ENCODE measurements around the gene VPS13D. TPM values are rescaled to one million over a fixed set of nuclear protein-coding genes. Genes with fewer than 3 reads are reported as not detected.
A peak's percentile ranks its signal among the peaks of the same experiment; 100 is the strongest.

VPS13D gene
- total RNA-seq, 1 experiment from 2014 or later: 33.1 TPM

DNA sequence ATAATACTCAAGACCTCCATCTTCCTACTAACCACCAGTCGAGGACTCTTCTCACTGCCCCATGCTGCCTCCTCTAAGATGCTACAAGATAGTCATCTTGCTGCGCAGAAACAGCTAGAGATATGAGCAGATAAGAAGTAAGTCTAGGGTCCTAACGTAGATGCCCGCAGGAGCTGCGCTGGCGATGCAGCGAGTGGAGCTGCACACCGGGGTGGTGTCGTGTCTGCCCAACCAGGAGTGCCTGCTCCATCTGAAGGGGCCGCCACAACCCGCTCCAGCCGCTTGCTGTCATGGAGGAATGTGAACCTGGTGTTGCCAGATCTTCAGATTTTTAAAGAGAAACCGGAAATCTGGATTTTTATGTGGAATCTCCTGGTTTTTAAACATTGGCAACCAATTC lies 175.1 kb downstream of the VPS13D start:
- Histone ChIP-seq H3K27me3 (ENCODE audit: control insufficient read depth, insufficient read depth, low read length) (no peaks in the 10 kb centered on the region), H3K9me3 (ENCODE audit: control insufficient read depth, insufficient read depth, low read depth, low read length) (peaks cover 7% of the 10 kb centered on the region; the same call in 1 of the 2 replicates), H3K27ac (ENCODE audit: low read length) (no peak overlapping the region), H3K4me1 (ENCODE audit: control insufficient read depth, insufficient read depth, low read length) (peaks cover 7% of the 10 kb centered on the region; the same call in 1 of the 2 replicates), H3K4me3 (ENCODE audit: low read depth in 2 of 2, low read length in 2 of 2) (no peak overlapping the region), H3K36me3 (ENCODE audit: control insufficient read depth, insufficient read depth, low read length) (peaks cover 2% of the 10 kb centered on the region; the same call in 1 of the 2 replicates)
- ATAC-seq (no peak), DNase-seq (ENCODE audit: low read depth, low spot score) (no peak)
- intact Hi-C loops (cut with micrococcal nuclease; ENCODE audit: unreplicated experiment) (no loop called here), in situ Hi-C loops (cut with HindIII; ENCODE audit: low pct_unique_long_range_greater_than_20kb, low sequenced_read_pairs) (no loop called here)
- ChIA-PET CTCF (no interaction called here), POLR2A (no interaction called here)
- TF ChIP-seq SIN3A (IDR thresholded peaks at IDR 0.05; ENCODE audit: borderline replicate concordance, insufficient read depth, low read depth, low read length) (no peak), TCF7L2 (IDR thresholded peaks at IDR 0.05; ENCODE audit: low read depth, low read length) (no peak), POLR2AphosphoS5 (IDR thresholded peaks at IDR 0.05; ENCODE audit: low read depth, low read length) (no peak)
- TF ChIP-seq, protein P1, sequence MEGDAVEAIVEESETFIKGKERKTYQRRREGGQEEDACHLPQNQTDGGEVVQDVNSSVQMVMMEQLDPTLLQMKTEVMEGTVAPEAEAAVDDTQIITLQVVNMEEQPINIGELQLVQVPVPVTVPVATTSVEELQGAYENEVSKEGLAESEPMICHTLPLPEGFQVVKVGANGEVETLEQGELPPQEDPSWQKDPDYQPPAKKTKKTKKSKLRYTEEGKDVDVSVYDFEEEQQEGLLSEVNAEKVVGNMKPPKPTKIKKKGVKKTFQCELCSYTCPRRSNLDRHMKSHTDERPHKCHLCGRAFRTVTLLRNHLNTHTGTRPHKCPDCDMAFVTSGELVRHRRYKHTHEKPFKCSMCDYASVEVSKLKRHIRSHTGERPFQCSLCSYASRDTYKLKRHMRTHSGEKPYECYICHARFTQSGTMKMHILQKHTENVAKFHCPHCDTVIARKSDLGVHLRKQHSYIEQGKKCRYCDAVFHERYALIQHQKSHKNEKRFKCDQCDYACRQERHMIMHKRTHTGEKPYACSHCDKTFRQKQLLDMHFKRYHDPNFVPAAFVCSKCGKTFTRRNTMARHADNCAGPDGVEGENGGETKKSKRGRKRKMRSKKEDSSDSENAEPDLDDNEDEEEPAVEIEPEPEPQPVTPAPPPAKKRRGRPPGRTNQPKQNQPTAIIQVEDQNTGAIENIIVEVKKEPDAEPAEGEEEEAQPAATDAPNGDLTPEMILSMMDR (IDR thresholded peaks at IDR 0.05): no peak
- TF ChIP-seq, protein P2, sequence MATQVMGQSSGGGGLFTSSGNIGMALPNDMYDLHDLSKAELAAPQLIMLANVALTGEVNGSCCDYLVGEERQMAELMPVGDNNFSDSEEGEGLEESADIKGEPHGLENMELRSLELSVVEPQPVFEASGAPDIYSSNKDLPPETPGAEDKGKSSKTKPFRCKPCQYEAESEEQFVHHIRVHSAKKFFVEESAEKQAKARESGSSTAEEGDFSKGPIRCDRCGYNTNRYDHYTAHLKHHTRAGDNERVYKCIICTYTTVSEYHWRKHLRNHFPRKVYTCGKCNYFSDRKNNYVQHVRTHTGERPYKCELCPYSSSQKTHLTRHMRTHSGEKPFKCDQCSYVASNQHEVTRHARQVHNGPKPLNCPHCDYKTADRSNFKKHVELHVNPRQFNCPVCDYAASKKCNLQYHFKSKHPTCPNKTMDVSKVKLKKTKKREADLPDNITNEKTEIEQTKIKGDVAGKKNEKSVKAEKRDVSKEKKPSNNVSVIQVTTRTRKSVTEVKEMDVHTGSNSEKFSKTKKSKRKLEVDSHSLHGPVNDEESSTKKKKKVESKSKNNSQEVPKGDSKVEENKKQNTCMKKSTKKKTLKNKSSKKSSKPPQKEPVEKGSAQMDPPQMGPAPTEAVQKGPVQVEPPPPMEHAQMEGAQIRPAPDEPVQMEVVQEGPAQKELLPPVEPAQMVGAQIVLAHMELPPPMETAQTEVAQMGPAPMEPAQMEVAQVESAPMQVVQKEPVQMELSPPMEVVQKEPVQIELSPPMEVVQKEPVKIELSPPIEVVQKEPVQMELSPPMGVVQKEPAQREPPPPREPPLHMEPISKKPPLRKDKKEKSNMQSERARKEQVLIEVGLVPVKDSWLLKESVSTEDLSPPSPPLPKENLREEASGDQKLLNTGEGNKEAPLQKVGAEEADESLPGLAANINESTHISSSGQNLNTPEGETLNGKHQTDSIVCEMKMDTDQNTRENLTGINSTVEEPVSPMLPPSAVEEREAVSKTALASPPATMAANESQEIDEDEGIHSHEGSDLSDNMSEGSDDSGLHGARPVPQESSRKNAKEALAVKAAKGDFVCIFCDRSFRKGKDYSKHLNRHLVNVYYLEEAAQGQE (IDR thresholded peaks at IDR 0.05; ENCODE audit: insufficient read depth in 1 of 2, low read depth in 2 of 2, low read length in 1 of 2): no peak
- no TSS peak for BruUV-seq (replicated peaks)

DNA sequence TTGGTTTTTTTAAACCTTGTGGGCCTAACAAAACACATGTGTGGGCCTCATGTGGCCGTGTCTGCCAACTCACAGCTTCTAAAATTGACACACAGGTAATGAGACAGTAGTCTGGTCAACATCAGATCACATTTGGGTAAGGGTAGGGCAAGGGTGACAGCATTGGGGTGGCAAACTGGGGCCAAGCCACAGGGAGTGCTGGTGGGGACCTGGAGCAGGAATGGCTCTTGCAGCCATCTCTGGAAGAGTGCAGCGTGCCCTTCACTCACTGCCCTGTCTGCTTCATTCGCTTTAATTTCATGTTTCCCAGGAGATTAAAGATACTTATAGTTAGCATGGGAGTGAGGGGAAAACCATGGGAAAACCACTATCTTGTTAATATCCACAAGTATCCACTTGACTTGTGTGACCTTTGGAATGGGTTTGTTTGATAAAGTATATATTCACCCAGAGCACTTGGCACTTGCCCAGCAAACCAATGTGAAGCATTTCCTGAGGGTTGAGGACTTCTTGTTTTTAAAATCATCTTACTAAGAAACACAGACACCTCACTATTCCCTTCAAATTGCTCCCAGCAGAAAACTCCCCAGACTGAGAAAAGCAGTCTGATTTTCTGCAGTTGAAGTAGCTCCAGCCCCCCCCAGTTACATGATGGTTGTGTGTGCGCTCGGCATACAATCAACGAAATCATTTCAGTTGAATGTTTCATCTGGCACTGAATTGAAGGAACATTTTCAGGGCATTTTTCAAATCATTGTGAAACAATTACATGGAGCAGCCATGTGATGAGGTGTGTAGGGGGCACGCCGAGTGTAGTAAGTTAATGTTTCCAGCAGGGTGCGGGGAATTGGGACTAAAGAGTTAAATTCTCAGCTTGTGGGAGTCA lies 175.7 kb downstream of the VPS13D start:
- H3K9me3 ChIP-seq (ENCODE audit: control insufficient read depth, insufficient read depth, low read depth, low read length): peaks cover 13% of the 10 kb centered on the region; the same call in 1 of the 2 replicates
- no peaks in the 10 kb centered on the region for H3K27me3 ChIP-seq (ENCODE audit: control insufficient read depth, insufficient read depth, low read length)
- in situ Hi-C loops (cut with HindIII; ENCODE audit: low pct_unique_long_range_greater_than_20kb, low sequenced_read_pairs) (no loop called here), intact Hi-C loops (cut with micrococcal nuclease; ENCODE audit: unreplicated experiment) (no loop called here)
- H3K4me1 ChIP-seq (ENCODE audit: control insufficient read depth, insufficient read depth, low read length): peaks cover 7% of the 10 kb centered on the region; the same call in 1 of the 2 replicates
- BruUV-seq (replicated peaks): no TSS peak
- DNase-seq (ENCODE audit: low read depth, low spot score) (no peak), ATAC-seq (no peak)
- CTCF ChIA-PET: interaction anchor here (0.7 kb wide), 1 partner anchor 11 kb away, joined by 3 read pairs; no protein-coding TSS in a partner anchor
- TF ChIP-seq TCF7L2 (IDR thresholded peaks at IDR 0.05; ENCODE audit: low read depth, low read length) (no peak), SIN3A (IDR thresholded peaks at IDR 0.05; ENCODE audit: borderline replicate concordance, insufficient read depth, low read depth, low read length) (no peak), POLR2AphosphoS5 (IDR thresholded peaks at IDR 0.05; ENCODE audit: low read depth, low read length) (no peak)
- TF ChIP-seq, protein P1 (IDR thresholded peaks at IDR 0.05): peak; percentile 16; the same call in 1 of the 2 replicates
- TF ChIP-seq, protein P2 (IDR thresholded peaks at IDR 0.05; ENCODE audit: insufficient read depth in 1 of 2, low read depth in 2 of 2, low read length in 1 of 2): no peak
- no peak overlapping the region for H3K4me3 ChIP-seq (ENCODE audit: low read depth in 2 of 2, low read length in 2 of 2)
- POLR2A ChIA-PET: no interaction called here
- H3K36me3 ChIP-seq (ENCODE audit: control insufficient read depth, insufficient read depth, low read length): peaks cover 2% of the 10 kb centered on the region; the same call in 1 of the 2 replicates
- peak overlapping the region; percentile 72; the same call in 1 of the 2 replicates for H3K27ac ChIP-seq (ENCODE audit: low read length)

Measured in Panc1 (cell line).